Cardiac muscle cell (in vitro differentiated cells and primary cell): ENCODE results near the gene TAMALIN. TPM values are rescaled to one million over a fixed set of nuclear protein-coding genes. Genes with fewer than 3 reads are reported as not detected.

Experiments used
- DNase-seq, 2 donors: peaks; one replicate each; pipeline versions ENCODE4 v3.0.0 to v3.0.0-alpha.2; 2010 to 2017; ENCODE audit warnings: low read depth in 1 of 2, low spot score in 1 of 2
- H3K27ac ChIP-seq: fragments of 200-600 bp; sonication (generic); 2 replicates; pipeline ENCODE4 v1.5.1; 2016
- H3K27me3 ChIP-seq: fragments of 200-600 bp; sonication (generic); 2 replicates; pipeline ENCODE4 v1.6.0; 2016; ENCODE audit warnings: control low read depth
- H3K36me3 ChIP-seq: fragments of 200-600 bp; sonication (generic); 2 replicates; pipeline ENCODE4 v1.5.1; 2016; ENCODE audit warnings: control low read depth
- H3K4me1 ChIP-seq: fragments of 200-600 bp; sonication (generic); 2 replicates; pipeline ENCODE4 v1.8.1; 2017; ENCODE audit warnings: low read depth, mild to moderate bottlenecking, mixed run types
- H3K4me3 ChIP-seq: fragments of 200-600 bp; sonication (generic); 2 replicates; pipeline ENCODE4 v1.5.1; 2016; ENCODE audit warnings: mild to moderate bottlenecking
- H3K9me3 ChIP-seq: fragments of 200-600 bp; sonication (generic); 2 replicates; pipeline ENCODE4 v1.5.1; 2017; ENCODE audit warnings: low read depth, mild to moderate bottlenecking, control low read depth
- CTCF ChIP-seq: IDR thresholded peaks from 2 replicates; pipeline ENCODE4 v1.5.1; 2012; ENCODE audit warnings: low read depth, mild to moderate bottlenecking, low read length
- polyA plus RNA-seq: library from polyadenylated mRNA; unstranded; fragments of >200 nt; fragmentation: Nextera tagmentation; extraction: Ambion mirVana; gene quantifications from 2 replicates; pipeline ENCODE4 v1.2.1, GENCODE V29; 2016
- total RNA-seq: library from RNA; depleted of rRNA; stranded (reverse); fragments of >200 nt; gene quantifications from 2 replicates; pipeline ENCODE4 v1.2.3, GENCODE V29; 2016

TAMALIN gene
- total and polyA plus RNA-seq, 2 experiments from 2014 or later = 8.2 to 12.5 TPM

DNA sequence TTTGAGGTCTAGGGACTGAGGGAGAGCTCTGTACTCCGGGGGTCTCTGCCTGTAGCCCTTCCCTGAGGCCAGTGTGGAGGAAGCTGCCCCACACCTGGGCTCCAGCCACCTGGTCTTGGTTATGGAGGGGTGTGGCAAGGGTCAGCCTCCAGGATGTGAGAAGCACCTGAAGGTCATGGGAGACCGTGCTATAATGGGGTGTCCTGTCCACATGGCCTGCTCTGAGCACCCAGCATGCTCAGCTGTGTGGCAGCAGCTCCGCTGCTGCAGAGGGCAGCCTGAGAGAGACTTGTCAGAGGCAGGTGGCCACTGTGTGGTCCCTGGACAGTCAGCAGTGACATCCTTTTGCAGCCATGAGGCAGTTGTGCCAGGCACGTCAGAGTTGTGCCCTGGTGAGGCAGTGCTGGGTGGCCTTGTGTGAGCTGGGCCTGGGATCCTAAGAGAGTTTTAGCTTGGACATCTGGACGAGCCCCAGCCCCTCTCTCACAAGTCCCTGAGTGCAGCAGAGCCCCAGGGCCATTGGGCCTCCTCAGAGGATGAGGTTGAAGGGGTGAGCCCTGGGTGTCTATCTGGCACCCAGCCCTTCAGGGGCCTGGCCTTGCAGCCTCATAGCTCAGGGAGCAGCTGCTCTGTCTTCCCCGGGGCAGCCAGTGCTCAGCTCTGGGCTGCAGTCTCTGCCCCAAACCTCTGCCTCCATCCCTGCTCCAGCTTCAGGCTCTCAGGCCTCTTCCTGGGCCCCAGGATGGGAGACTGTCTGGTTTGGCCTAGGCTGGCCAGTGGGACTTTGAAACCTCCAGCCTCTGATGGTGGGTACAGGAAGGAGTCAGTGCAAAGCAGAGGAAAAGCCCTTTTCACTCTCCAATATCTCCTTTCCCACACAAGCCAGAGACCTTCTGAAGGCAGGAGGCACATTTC, 55.7 kb downstream of the TAMALIN start:
- Histone ChIP-seq H3K9me3 (no peaks in the 10 kb centered on the region), H3K4me1 (no peaks in the 10 kb centered on the region), H3K27ac (no peak overlapping the region), H3K36me3 (peaks cover 8% of the 10 kb centered on the region), H3K27me3 (no peaks in the 10 kb centered on the region), H3K4me3 (no peak overlapping the region)
- no peak for DNase-seq
- TF ChIP-seq CTCF = no peak

DNA sequence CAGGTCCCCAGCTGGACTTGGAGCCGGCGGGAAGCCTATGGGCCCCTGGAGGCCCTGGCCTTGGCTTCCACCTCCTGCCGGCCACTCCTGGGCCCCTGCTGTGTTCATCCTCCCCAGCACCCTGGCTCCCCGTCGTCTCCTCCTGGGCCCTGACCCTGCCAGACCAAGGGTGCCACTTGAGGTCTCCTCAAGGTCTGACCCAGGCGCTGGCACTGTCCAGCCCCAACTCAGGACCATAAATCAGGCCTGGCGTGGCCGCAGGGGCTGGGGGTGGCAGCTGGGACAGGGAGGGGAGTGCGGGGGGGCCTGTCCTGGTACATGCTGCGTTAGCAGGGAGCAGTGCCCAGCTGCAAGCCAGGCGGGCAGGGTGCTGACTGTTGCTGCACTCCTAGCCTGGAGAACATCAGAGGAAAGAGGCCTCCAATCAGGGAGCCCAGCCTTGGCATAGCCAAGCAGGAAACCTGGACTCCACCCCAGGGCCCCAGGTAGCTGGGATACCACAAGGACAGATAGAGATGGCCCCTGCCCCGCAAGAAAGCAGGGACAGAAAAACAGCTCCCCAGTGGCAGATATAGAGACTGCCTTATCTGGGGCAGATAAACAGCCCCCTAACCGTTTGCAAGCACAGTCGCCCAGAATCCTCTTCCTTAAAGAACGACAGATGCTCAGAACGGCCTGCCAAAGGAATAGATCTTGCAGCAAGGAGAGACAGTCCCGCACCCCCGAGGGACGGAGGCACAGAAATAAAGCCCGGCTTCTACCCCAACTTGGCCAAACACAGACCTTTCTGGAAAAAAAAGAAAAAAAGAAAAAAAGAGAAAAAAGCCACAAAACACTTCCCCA, 56.6 kb downstream of the TAMALIN start:
- DNase-seq = no peak
- H3K36me3 ChIP-seq = no peaks in the 10 kb centered on the region
- no peaks in the 10 kb centered on the region for H3K27me3 ChIP-seq
- H3K4me3 ChIP-seq = no peak overlapping the region
- H3K9me3 ChIP-seq = no peaks in the 10 kb centered on the region
- no peak for TF ChIP-seq CTCF
- H3K27ac ChIP-seq = no peak overlapping the region
- H3K4me1 ChIP-seq = no peaks in the 10 kb centered on the region

- Histone ChIP-seq H3K4me1 (no peaks in the 10 kb centered on the region), H3K9me3 (no peaks in the 10 kb centered on the region), H3K27me3 (no peaks in the 10 kb centered on the region), H3K27ac (no peak overlapping the region), H3K4me3 (no peak overlapping the region), H3K36me3 (no peaks in the 10 kb centered on the region)
- TF ChIP-seq CTCF = no peak
- DNase-seq = peak in 1 of 2 donors; percentile 90
Measured at GRCh38 chr12:52063981-52064649, 57.4 kb downstream of the TAMALIN start.

Other genes with a start within 250 kb of the TAMALIN start
- gene FIGNL2, start 158.2 kb upstream of the TAMALIN start, total RNA-seq = 10.5 and 14.1 TPM in 2 replicates
- 3.0 and 5.0 TPM in 2 replicates for gene FIGNL2, start 158.2 kb upstream of the TAMALIN start, polyA plus RNA-seq
- 0.30 TPM in 1 of 2 replicates, not detected in the other for gene ANKRD33, start 118.8 kb upstream of the TAMALIN start, total RNA-seq
- gene ANKRD33, start 118.8 kb upstream of the TAMALIN start, polyA plus RNA-seq = 1.2 TPM in 1 of 2 replicates, not detected in the other
- gene ACVRL1, start 99.4 kb upstream of the TAMALIN start, total RNA-seq = 0.81 and 5.5 TPM in 2 replicates
- 2.5 TPM in 1 of 2 replicates, not detected in the other for gene ACVRL1, start 99.4 kb upstream of the TAMALIN start, polyA plus RNA-seq
- gene ACVR1B, start 55.2 kb upstream of the TAMALIN start, total RNA-seq = 38.1 and 46.4 TPM in 2 replicates
- gene ACVR1B, start 55.2 kb upstream of the TAMALIN start, polyA plus RNA-seq = 11.9 and 12.5 TPM in 2 replicates
- 14.7 and 24.1 TPM in 2 replicates for gene NR4A1, start 44.5 kb downstream of the TAMALIN start, total RNA-seq
- gene NR4A1, start 44.5 kb downstream of the TAMALIN start, polyA plus RNA-seq = 13.7 and 23.7 TPM in 2 replicates
- 37.4 and 39.9 TPM in 2 replicates for gene ATG101, start 63.0 kb downstream of the TAMALIN start, total RNA-seq
- gene ATG101, start 63.0 kb downstream of the TAMALIN start, polyA plus RNA-seq = 32.5 and 36.6 TPM in 2 replicates
- not detected in 2 replicates for gene SMIM41, start 72.8 kb downstream of the TAMALIN start, total RNA-seq
- gene SMIM41, start 72.8 kb downstream of the TAMALIN start, polyA plus RNA-seq = not detected in 2 replicates
- gene KRT80, start 185.1 kb downstream of the TAMALIN start, total RNA-seq = not detected in 2 replicates
- gene KRT80, start 185.1 kb downstream of the TAMALIN start, polyA plus RNA-seq = not detected in 2 replicates
- gene KRT7, start 226.3 kb downstream of the TAMALIN start, total RNA-seq = 0.21 and 0.36 TPM in 2 replicates
- gene KRT7, start 226.3 kb downstream of the TAMALIN start, polyA plus RNA-seq = 0.50 TPM in 1 of 2 replicates, not detected in the other